ENCODE results near the gene PI4K2B.
"Not testable (repeated sequence)": the region's sequence is repeated elsewhere in the genome, so short reads cannot be mapped to it uniquely, and the experiment has no call there.

PI4K2B gene

GRCh38 chr4:25233737-25234389 is at the start of gene PI4K2B:
Gene PI4K2B (plus strand): TSS chr4:25234033. CDS start chr4:25234164, 131 bp downstream.
- DNase-seq (ENCODE audit: low spot score): peak; percentile 94

GRCh38 chr4:25184056-25184455 is 49.8 kb upstream of the PI4K2B start:
- DNase-seq (ENCODE audit: low spot score): no peak

GRCh38 chr4:25190407-25190806 is 43.4 kb upstream of the PI4K2B start:
- no peak for DNase-seq (ENCODE audit: low spot score)

- DNase-seq (ENCODE audit: low spot score): no peak
These were observed 35.1 kb upstream of the PI4K2B start for GRCh38 chr4:25198713-25199112.

- DNase-seq (ENCODE audit: low spot score): no peak
These were observed 25.8 kb upstream of the PI4K2B start for GRCh38 chr4:25207997-25208396.

GRCh38 chr4:25209702-25210101 is 24.1 kb upstream of the PI4K2B start:
- DNase-seq (ENCODE audit: low spot score): peak; percentile 18

GRCh38 chr4:25211721-25212120 is 22.1 kb upstream of the PI4K2B start:
- no peak for DNase-seq (ENCODE audit: low spot score)

GRCh38 chr4:25212822-25213221 is 21.0 kb upstream of the PI4K2B start:
- no peak for DNase-seq (ENCODE audit: low spot score)

- no peak for DNase-seq (ENCODE audit: low spot score)
These were observed 20.4 kb upstream of the PI4K2B start for GRCh38 chr4:25213347-25213979.

GRCh38 chr4:25214750-25215149 is 19.1 kb upstream of the PI4K2B start:
- not testable (repeated sequence) for DNase-seq (ENCODE audit: low spot score)

GRCh38 chr4:25215511-25215910 is 18.3 kb upstream of the PI4K2B start:
- no peak for DNase-seq (ENCODE audit: low spot score)

GRCh38 chr4:25221377-25221776 is 12.5 kb upstream of the PI4K2B start:
- DNase-seq (ENCODE audit: low spot score): no peak

- no peak for DNase-seq (ENCODE audit: low spot score)
These were observed 9.9 kb upstream of the PI4K2B start for GRCh38 chr4:25223802-25224375.

GRCh38 chr4:25229804-25230203 is 4.0 kb upstream of the PI4K2B start:
- no peak for DNase-seq (ENCODE audit: low spot score)

GRCh38 chr4:25233194-25233593 is 639 bp upstream of the PI4K2B start:
- no peak for DNase-seq (ENCODE audit: low spot score)

GRCh38 chr4:25234390-25235370 is 847 bp downstream of the PI4K2B start:
- peak; percentile 72 for DNase-seq (ENCODE audit: low spot score)

- no peak for DNase-seq (ENCODE audit: low spot score)
These were observed 1.6 kb downstream of the PI4K2B start for GRCh38 chr4:25235401-25235800.

GRCh38 chr4:25236030-25236429 is 2.2 kb downstream of the PI4K2B start:
- DNase-seq (ENCODE audit: low spot score): not testable (repeated sequence)

GRCh38 chr4:25236971-25237370 is 3.1 kb downstream of the PI4K2B start:
- DNase-seq (ENCODE audit: low spot score): no peak

GRCh38 chr4:25238052-25238451 is 4.2 kb downstream of the PI4K2B start:
- DNase-seq (ENCODE audit: low spot score): no peak

GRCh38 chr4:25239528-25239927 is 5.7 kb downstream of the PI4K2B start:
- not testable (repeated sequence) for DNase-seq (ENCODE audit: low spot score)

- DNase-seq (ENCODE audit: low spot score): not testable (repeated sequence)
These were observed 6.9 kb downstream of the PI4K2B start for GRCh38 chr4:25240754-25241210.

All from iPS-NIHi11 (cell line).